Neutrophil (primary cell): ENCODE measurements around the gene TNRC18.

ENCODE experiments used
- H3K27ac ChIP-seq: fragments of 200-600 bp; sonication (generic); 2 replicates; pipeline ENCODE4 v1.5.1; 2016; ENCODE audit warnings: mild to moderate bottlenecking, moderate library complexity
- H3K27me3 ChIP-seq: fragments of 200-600 bp; sonication (generic); 2 replicates; pipeline ENCODE4 v1.6.0; 2016; ENCODE audit warnings: mild to moderate bottlenecking
- H3K36me3 ChIP-seq: fragments of 200-600 bp; sonication (generic); 2 replicates; pipeline ENCODE4 v1.5.1; 2017
- H3K4me1 ChIP-seq, 2 experiments: fragments of 200-600 bp in 1 of 2; sonication (generic) in 1 of 2; 1 replicate in 1 of 2; 2 replicates in 1 of 2; pipeline versions ENCODE4 v1.5.1 to v1.6.1; 2013 to 2016; ENCODE audit warnings: low read depth in 1 of 2, low read length in 1 of 2, mild to moderate bottlenecking in 1 of 2, moderate library complexity in 1 of 2; ENCODE audit not compliant: control insufficient read depth in 1 of 2, insufficient read depth in 1 of 2
- H3K4me3 ChIP-seq, 2 experiments: fragments of 200-600 bp in 1 of 2; sonication (generic) in 1 of 2; 1 replicate in 1 of 2; 2 replicates in 1 of 2; pipeline ENCODE4 v1.5.1; 2013 to 2016; ENCODE audit warnings: low read depth in 1 of 2, low read length in 1 of 2, mild to moderate bottlenecking in 1 of 2, moderate library complexity in 1 of 2
- H3K9me3 ChIP-seq: fragments of 200-600 bp; sonication (generic); 2 replicates; pipeline ENCODE4 v1.5.1; 2016
- TF ChIP-seq, protein P1 (sequence below): fragments of 200-600 bp; sonication (generic); IDR thresholded peaks from 2 replicates; pipeline ENCODE4 v1.5.1; 2016; ENCODE audit warnings: antibody characterized with exemption

TNRC18 gene

DNA sequence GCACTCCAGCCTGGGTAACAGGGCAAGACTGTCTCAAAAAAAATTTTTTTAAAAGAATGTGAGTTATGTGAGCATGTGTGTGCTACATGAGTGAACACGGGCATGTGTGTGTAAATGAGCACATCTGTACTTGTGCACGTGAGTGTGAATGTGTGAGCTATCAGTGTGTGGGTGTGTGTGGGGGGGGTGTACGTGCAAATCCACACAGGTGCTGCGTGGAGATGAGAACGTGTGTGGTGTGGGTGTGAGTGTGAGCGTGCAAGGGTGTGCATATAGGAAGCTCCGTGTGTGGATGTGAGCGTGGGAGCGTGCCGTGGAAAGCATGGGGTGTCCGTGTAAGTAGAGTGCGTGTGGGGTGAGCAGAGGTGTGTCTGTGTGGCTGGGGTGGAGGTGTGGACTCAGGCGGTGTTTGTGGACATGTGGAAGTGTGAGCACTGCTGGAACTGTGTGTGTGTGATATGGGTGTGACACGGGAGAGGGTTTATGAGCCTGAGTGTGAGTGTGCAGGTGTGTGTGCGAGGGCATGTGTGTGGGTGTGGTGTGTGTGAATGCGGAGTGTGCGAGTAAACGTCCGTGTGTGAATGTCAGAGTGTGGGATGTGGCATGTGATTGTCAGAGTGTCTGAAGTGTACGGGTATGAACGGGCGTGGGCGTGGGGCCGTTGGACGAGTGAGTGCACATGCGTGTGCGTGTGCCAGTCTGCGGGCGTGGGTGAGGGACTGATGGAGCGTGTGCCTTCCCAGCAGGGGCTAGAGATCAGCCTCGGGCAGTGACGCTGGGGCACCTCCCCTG is 45.9 kb upstream of the TNRC18 start:
- H3K9me3 ChIP-seq: no peaks in the 10 kb centered on the region
- H3K4me1 ChIP-seq: no peaks in the 10 kb centered on the region
- H3K36me3 ChIP-seq: no peaks in the 10 kb centered on the region
- no peaks in the 10 kb centered on the region for H3K27me3 ChIP-seq
- no peak overlapping the region for H3K27ac ChIP-seq
- TF ChIP-seq, protein P1, sequence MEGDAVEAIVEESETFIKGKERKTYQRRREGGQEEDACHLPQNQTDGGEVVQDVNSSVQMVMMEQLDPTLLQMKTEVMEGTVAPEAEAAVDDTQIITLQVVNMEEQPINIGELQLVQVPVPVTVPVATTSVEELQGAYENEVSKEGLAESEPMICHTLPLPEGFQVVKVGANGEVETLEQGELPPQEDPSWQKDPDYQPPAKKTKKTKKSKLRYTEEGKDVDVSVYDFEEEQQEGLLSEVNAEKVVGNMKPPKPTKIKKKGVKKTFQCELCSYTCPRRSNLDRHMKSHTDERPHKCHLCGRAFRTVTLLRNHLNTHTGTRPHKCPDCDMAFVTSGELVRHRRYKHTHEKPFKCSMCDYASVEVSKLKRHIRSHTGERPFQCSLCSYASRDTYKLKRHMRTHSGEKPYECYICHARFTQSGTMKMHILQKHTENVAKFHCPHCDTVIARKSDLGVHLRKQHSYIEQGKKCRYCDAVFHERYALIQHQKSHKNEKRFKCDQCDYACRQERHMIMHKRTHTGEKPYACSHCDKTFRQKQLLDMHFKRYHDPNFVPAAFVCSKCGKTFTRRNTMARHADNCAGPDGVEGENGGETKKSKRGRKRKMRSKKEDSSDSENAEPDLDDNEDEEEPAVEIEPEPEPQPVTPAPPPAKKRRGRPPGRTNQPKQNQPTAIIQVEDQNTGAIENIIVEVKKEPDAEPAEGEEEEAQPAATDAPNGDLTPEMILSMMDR: no peak
- H3K4me3 ChIP-seq: no peak overlapping the region

DNA sequence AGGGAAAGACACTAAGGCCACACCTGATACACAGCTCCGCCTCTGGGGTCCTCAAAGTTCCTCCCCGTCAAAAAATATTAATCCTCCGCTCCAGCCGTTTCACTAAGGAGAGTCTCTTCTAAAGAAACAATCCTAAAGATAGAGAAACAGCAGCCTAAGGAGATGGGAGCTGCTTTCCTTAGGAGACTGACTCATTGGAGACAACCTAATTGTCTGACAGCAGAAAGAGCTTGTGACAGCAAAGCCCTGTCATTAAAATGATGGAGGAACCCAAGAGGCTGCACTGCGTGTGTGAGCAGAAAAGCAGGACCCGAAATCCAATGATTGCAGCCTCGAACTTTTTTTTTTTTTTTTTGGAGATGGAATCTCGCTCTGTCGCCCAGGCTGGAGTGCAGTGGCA is 44.0 kb upstream of the TNRC18 start:
- Histone ChIP-seq H3K4me3 (no peak overlapping the region), H3K36me3 (no peaks in the 10 kb centered on the region), H3K27me3 (no peaks in the 10 kb centered on the region), H3K9me3 (no peaks in the 10 kb centered on the region), H3K4me1 (peaks cover 0 to 6% of the 10 kb centered on the region in 2 experiments), H3K27ac (no peak overlapping the region)
- TF ChIP-seq, protein P1: no peak

DNA sequence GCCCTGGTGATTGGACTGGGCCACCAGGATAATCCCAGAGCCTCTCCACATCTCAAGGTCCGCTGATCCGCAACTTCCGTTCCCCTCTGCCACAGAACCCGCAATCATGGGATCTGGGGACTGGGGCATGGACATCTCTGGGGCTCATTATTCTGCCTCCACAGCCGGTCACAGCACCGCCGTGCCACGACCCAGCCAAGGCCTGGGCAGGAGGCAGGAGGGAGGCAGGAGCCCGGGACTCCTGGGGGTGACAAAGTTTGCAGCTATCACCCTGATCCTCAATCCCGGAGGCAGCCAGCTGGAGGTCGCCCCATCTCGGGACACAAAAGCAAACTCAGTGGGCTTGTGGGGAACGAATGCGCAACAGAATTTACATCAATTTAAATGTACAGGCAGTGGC is 42.9 kb upstream of the TNRC18 start:
- TF ChIP-seq, protein P1: no peak

DNA sequence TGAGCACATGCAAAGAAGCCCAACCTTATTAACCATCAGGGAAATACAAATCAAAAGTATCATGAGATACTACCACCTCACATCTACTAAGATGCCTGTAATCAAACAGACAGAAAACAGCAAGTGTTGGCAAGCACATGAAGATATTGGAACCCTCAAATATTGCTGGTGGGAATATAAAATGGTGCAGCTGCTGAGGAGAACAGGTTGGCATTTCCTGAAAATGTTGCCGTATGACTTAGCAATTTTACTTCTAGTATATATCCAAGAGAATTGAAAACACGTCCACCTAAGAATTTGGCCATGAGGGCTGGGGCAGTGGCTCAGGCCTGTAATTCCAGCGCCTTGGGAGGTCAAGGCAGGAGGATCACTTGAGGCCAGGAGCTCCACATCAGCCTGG is 39.4 kb upstream of the TNRC18 start:
- H3K27me3 ChIP-seq: no peaks in the 10 kb centered on the region
- no peak overlapping the region for H3K27ac ChIP-seq
- H3K9me3 ChIP-seq: no peaks in the 10 kb centered on the region
- peaks cover 9 to 20% of the 10 kb centered on the region in 2 experiments for H3K4me1 ChIP-seq
- no peak overlapping the region for H3K4me3 ChIP-seq
- no peaks in the 10 kb centered on the region for H3K36me3 ChIP-seq
- TF ChIP-seq, protein P1: no peak

More for the DNA sequence above, 42.9 kb upstream of the TNRC18 start:
- Histone ChIP-seq H3K4me3 (no peak overlapping the region), H3K9me3 (no peaks in the 10 kb centered on the region), H3K27ac (no peak overlapping the region), H3K4me1 (peaks cover 9 to 15% of the 10 kb centered on the region in 2 experiments), H3K27me3 (no peaks in the 10 kb centered on the region), H3K36me3 (no peaks in the 10 kb centered on the region)

DNA sequence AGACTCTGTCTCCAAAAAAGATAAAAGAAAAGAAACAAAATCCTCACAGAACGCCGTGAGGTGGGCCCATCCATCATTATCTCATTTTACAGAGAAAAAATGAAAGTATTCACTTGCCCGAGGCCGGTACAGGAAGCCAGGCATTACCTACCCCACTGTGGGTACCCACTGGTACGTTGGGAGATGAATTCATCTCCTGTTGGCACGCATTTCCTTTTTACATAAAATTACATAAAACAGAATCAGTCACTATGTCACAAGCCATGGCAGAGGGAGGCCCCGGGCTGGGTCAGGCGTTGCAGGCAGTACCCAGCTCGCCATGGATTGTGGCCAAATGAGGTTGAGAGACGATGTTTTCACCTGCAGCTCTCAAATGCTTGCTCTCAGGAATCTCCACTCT is 38.6 kb upstream of the TNRC18 start:
- TF ChIP-seq, protein P1: no peak
- no peak overlapping the region for H3K27ac ChIP-seq
- no peaks in the 10 kb centered on the region for H3K9me3 ChIP-seq
- no peak overlapping the region for H3K4me3 ChIP-seq
- H3K27me3 ChIP-seq: no peaks in the 10 kb centered on the region
- H3K4me1 ChIP-seq: peaks cover 9 to 27% of the 10 kb centered on the region in 2 experiments
- H3K36me3 ChIP-seq: no peaks in the 10 kb centered on the region
